Progenitor cell of endocrine pancreas (in vitro differentiated cells): ENCODE measurements around the gene BFSP1. TPM values are rescaled to one million over a fixed set of nuclear protein-coding genes. Genes with fewer than 3 reads are reported as not detected.

ENCODE experiments used
- DNase-seq: peaks from one replicate; pipeline ENCODE4 v3.0.0; 2021; ENCODE audit warnings: low spot score; ENCODE audit not compliant: unreplicated experiment
- H3K27ac Mint-ChIP-seq: 2 replicates; pipeline ENCODE4 v1.8.0; 2021; ENCODE audit warnings: mild to moderate bottlenecking, moderate library complexity, mixed read lengths
- H3K27me3 Mint-ChIP-seq: 2 replicates; pipeline ENCODE4 v1.8.0; 2021; ENCODE audit warnings: mixed read lengths
- H3K36me3 Mint-ChIP-seq: 2 replicates; pipeline ENCODE4 v1.8.0; 2022; ENCODE audit warnings: mixed read lengths; ENCODE audit not compliant: insufficient read depth
- H3K4me1 Mint-ChIP-seq: 2 replicates; pipeline ENCODE4 v1.8.0; 2021; ENCODE audit warnings: low read depth, mixed read lengths
- H3K4me3 Mint-ChIP-seq: 2 replicates; pipeline ENCODE4 v1.8.0; 2021; ENCODE audit warnings: low read depth, mild to moderate bottlenecking, moderate library complexity, mixed read lengths
- H3K9me3 Mint-ChIP-seq: 2 replicates; pipeline ENCODE4 v1.8.0; 2021; ENCODE audit warnings: low read depth, mixed read lengths
- total RNA-seq: library from RNA; stranded (reverse); gene quantifications from 2 replicates; pipeline ENCODE4 v1.2.1, GENCODE V29; 2021
- TF ChIP-seq, protein P1 (sequence below): fragments of 200-600 bp; sonication (generic); IDR thresholded peaks from one replicate; pipeline ENCODE4 v1.5.0; 2021; ENCODE audit warnings: antibody characterized with exemption, mild to moderate bottlenecking; ENCODE audit not compliant: unreplicated experiment

The BFSP1 gene
- total RNA-seq, 1 donor from 2014 or later, result 4.2 TPM

DNA sequence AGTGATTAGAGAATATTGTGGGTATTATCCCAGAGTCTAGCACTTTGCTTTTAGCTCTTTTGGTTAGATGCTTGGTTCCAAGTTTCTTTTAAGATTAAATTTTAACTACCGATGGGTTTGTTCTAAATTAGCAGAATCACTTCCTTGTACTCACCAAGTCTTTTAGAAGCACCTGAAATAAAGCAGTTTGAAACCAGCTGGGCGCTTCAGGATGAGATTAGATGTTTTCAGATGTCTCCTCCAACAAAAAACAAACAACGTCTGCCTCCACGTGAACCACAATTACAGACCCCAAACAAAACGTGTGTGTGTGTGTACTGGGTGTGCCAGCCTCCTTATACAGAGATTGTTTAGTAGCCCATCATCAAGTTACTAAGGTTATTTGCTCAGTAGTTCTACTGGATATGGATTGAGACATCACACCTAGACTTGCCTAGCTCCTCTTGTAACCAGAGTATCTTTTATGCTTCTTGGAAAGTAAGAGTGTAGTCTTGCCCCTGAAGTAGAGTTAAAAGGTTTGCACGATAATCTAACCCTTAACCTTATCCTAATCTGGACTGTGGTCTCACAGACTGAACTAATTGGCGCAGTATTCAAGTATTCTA lies 41.0 kb upstream of the BFSP1 start:
- H3K27ac Mint-ChIP-seq, result peak overlapping the region; percentile 9
- no peaks in the 10 kb centered on the region for H3K9me3 Mint-ChIP-seq
- peaks cover 2% of the 10 kb centered on the region for H3K36me3 Mint-ChIP-seq
- no peaks in the 10 kb centered on the region for H3K27me3 Mint-ChIP-seq
- peak overlapping the region; percentile 68 for H3K4me3 Mint-ChIP-seq
- no peak for DNase-seq
- TF ChIP-seq, protein P1, sequence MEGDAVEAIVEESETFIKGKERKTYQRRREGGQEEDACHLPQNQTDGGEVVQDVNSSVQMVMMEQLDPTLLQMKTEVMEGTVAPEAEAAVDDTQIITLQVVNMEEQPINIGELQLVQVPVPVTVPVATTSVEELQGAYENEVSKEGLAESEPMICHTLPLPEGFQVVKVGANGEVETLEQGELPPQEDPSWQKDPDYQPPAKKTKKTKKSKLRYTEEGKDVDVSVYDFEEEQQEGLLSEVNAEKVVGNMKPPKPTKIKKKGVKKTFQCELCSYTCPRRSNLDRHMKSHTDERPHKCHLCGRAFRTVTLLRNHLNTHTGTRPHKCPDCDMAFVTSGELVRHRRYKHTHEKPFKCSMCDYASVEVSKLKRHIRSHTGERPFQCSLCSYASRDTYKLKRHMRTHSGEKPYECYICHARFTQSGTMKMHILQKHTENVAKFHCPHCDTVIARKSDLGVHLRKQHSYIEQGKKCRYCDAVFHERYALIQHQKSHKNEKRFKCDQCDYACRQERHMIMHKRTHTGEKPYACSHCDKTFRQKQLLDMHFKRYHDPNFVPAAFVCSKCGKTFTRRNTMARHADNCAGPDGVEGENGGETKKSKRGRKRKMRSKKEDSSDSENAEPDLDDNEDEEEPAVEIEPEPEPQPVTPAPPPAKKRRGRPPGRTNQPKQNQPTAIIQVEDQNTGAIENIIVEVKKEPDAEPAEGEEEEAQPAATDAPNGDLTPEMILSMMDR, result no peak
- peaks cover 43% of the 10 kb centered on the region for H3K4me1 Mint-ChIP-seq

DNA sequence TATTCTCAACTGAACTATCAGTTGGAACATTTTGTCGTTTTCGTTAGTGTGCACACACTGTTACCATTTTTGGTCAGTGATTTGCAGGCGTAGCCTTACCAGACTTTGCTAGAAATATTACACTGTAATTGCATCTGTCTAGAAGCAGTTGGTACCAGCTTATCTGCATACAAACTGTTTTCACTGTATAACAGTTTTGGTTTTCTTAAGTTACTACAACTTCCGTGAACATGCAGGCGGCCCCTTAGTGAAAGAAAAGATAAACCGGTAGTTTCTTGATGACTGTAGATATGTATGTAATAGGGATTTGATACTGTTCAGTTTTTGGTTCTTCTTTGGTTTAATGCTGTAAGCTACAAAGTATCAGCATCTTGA lies 40.0 kb upstream of the BFSP1 start:
- TF ChIP-seq, protein P1, result no peak
- Mint-ChIP-seq H3K4me1 (peaks cover 41% of the 10 kb centered on the region), H3K27ac (peak overlapping the region; percentile 97)

GRCh38 chr20:17570347-17571152 lies 39.4 kb upstream of the BFSP1 start:
- H3K4me3 Mint-ChIP-seq, result peak overlapping the region; percentile 88
- no peaks in the 10 kb centered on the region for H3K27me3 Mint-ChIP-seq
- TF ChIP-seq, protein P1, result no peak
- H3K36me3 Mint-ChIP-seq, result no peaks in the 10 kb centered on the region
- no peaks in the 10 kb centered on the region for H3K9me3 Mint-ChIP-seq
- peaks cover 37% of the 10 kb centered on the region for H3K4me1 Mint-ChIP-seq
- H3K27ac Mint-ChIP-seq, result peak overlapping the region; percentile 97
- peak; percentile 48 for DNase-seq

More for the DNA sequence above, 40.0 kb upstream of the BFSP1 start:
- no peak for DNase-seq
- Mint-ChIP-seq H3K4me3 (peak overlapping the region; percentile 88), H3K27me3 (no peaks in the 10 kb centered on the region), H3K36me3 (peaks cover 1% of the 10 kb centered on the region), H3K9me3 (no peaks in the 10 kb centered on the region)

- TF ChIP-seq, protein P1, result no peak
Measured at GRCh38 chr20:17569616-17570346, 38.6 kb upstream of the BFSP1 start, which contains the start of gene DSTN. TSS of gene DSTN (plus strand) at chr20:17570075. CDS start at chr20:17570209, 134 bp downstream.

GRCh38 chr20:17568972-17569521 lies 37.9 kb upstream of the BFSP1 start:
- peak overlapping the region; percentile 99 for H3K27ac Mint-ChIP-seq
- TF ChIP-seq, protein P1, result no peak
- peak; percentile 61 for DNase-seq
- H3K9me3 Mint-ChIP-seq, result no peaks in the 10 kb centered on the region
- peaks cover 40% of the 10 kb centered on the region for H3K4me1 Mint-ChIP-seq
- peak overlapping the region; percentile 88 for H3K4me3 Mint-ChIP-seq
- no peaks in the 10 kb centered on the region for H3K36me3 Mint-ChIP-seq
- H3K27me3 Mint-ChIP-seq, result no peaks in the 10 kb centered on the region

More at GRCh38 chr20:17569616-17570346, 38.6 kb upstream of the BFSP1 start, which contains the start of gene DSTN:
- peak within 1 kb of the TSS; percentile 88 for H3K4me3 Mint-ChIP-seq
- peak within 1 kb of the TSS; percentile 99 for H3K27ac Mint-ChIP-seq
- no peaks in the 10 kb centered on the region for H3K9me3 Mint-ChIP-seq
- H3K27me3 Mint-ChIP-seq, result no peaks in the 10 kb centered on the region
- H3K36me3 Mint-ChIP-seq, result no peaks in the 10 kb centered on the region
- DNase-seq, result peak; percentile 90
- peaks cover 41% of the 10 kb centered on the region for H3K4me1 Mint-ChIP-seq
